Activated CD8-positive, alpha-beta memory T cell treated with anti-CD3 and anti-CD28 coated beads for 24 hours (primary cell): ENCODE results near the gene TINAG.

Experiments
- DNase-seq: peaks from one replicate; pipeline ENCODE4 v3.0.0-alpha.2; 2020

TINAG gene, protein sequence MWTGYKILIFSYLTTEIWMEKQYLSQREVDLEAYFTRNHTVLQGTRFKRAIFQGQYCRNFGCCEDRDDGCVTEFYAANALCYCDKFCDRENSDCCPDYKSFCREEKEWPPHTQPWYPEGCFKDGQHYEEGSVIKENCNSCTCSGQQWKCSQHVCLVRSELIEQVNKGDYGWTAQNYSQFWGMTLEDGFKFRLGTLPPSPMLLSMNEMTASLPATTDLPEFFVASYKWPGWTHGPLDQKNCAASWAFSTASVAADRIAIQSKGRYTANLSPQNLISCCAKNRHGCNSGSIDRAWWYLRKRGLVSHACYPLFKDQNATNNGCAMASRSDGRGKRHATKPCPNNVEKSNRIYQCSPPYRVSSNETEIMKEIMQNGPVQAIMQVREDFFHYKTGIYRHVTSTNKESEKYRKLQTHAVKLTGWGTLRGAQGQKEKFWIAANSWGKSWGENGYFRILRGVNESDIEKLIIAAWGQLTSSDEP

GRCh38 chr6:54308289-54308985, at the start of gene TINAG:
Gene TINAG, plus strand, starts transcription at chr6:54308441. Its CDS starts 110 bp downstream, at chr6:54308551.
- no peak for DNase-seq

- no peak for DNase-seq
These were observed 48.2 kb upstream of the TINAG start for GRCh38 chr6:54260025-54260424.

DNA sequence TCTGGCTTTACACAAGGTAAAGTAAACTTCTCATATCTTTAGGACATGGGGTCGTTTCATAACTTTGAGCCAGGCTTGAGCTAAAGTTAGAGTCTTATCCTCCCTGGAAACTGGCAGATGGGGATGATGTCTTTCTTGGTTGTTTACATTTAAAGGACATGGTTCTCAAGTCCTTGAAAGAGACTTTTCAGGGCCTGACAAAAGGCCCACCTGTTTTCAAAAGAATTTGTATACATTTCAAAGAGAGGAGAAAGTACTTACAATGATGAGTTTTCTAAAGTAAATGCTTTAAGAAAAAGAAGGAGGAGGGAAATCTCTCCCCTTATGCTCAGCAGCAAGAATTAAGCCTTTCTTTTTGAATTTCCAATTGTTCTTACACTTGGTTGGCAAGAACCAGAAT, 45.7 kb upstream of the TINAG start:
- DNase-seq: no peak

- no peak for DNase-seq
These were observed 45.3 kb upstream of the TINAG start for GRCh38 chr6:54262971-54263370.

- no peak for DNase-seq
These were observed 43.5 kb upstream of the TINAG start for GRCh38 chr6:54264581-54265272.

DNA sequence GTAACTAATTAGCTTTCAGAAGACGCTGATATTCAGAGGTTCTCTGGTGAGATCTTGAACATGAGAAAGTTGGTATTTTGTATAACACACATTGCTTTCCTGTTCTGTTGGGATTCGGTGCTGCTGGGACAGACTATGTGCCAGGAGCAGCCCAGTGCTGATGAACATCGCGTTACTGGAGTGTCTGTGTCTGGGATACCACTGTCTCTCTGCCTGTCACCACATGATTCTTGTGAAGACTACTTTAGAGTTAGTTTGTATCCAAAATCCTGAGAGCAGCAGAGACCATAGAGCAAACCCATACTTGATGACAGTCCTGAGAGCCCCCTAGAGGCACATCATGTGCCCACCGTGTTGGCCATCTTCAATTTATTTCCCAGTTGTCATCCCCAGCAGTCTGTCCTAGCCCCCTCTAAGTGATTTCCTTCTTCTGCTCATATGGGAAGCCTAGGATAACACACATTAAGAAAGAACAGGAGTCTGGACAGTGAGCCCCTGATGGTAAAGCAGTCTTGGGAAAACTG, 41.8 kb upstream of the TINAG start:
- no peak for DNase-seq

DNA sequence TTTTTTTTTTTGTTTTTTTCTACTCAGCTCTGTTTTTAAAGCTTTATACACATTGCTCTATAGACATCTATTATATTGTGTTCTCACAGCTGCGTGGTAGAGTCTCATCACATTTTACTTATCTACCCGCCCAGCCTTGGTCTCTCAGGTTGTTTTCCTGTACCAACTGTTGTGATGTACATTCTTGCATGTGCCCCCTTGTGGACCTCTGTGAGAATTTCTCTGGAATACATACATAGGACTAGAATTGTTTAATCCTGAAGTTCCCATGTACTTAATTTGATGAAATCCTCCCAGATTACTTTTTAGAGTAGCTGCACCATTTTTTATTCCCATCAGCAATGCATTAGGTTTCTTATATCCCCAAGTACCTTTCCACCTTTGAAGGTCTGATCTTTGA, 40.4 kb upstream of the TINAG start:
- DNase-seq: no peak

- no peak for DNase-seq
These were observed 34.9 kb upstream of the TINAG start for GRCh38 chr6:54273214-54273820.

DNA sequence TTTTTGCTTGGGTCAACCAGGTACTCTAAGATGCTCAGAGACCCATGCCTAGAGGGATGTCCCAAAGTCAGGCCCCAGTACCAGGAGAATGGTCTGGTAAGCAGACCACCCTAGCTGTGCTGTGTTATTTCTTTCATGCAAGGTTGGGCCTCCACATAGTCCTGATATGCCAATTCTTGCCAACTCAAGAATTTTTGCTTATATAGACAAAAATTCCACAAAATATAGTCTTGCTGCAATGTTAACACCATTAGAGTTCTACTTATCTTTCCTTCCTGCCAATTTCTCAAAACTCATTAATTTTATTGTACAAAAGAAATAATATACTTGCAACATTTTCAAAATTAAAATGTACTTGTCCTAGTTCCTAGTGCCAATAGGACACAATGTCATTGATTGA, 33.9 kb upstream of the TINAG start:
- no peak for DNase-seq

DNA sequence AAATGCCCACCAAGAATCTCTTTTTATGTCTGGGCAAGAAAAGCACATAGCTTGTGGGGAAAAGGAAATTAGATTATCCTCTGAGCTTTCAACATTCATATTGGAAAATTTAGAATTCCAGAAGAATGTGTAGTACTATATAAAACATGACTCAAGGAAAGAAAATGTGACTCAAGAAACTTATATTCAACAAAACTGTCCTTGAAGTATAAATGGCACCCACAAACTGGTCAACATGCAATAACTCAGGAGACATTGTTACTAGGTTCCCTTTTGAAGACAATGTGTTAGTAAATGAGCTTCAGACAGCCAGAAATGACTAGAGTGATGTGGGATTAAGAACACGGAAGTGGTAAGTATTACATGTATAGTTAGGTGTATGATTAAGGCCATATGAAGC, 26.1 kb upstream of the TINAG start:
- DNase-seq: no peak

DNA sequence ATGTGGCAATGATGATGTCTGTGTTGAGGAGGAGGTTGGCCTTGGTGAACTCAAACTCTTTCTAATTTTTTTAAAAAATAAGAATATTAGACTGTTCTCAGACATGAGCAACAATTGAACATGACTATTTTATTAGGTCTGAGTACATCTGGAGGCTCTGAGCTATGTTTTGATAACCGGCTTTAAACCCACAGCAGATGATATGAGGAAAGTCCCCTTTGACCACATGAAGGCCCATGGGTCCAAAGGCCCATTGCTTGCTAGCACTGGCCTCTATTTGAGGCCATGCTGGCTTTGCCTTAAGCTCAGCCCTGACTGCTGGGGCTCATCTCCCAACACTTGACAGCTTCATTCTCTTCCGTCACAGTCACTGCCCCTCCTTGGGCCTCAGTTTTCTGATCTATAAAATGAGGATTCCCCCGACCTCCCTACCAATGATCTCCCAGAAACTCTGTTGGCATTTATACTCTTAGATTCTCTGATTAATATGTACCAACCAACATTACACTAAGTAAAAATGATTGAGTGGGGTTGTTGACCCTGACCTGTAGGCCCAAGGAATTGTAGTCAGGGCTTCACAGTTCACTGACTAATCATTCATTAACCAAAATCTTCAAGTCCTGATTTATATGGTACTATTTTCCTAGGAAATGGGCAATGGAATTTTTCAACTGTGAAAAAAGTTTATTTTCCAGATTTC, 23.9 kb upstream of the TINAG start:
- no peak for DNase-seq

DNA sequence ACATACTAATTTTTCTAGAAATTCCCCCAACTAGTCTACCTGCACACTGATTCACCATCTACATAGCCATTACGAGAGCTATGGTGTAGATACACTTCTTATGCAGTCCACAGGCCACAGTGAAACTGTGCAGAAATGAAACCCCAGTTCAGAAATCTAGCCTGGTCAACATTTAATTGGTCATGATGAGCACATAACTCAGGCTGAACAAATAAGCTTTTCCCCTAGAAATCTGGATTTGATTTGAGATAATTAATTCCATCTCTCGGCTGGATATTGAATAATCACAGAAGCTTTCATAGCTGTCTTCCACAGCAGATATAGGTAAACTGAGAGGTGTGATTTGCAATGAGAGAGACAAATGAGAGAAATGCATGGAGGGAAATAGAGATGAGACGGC, 22.6 kb upstream of the TINAG start:
- DNase-seq: no peak

- DNase-seq: no peak
These were observed 22.1 kb upstream of the TINAG start for GRCh38 chr6:54286141-54286540.

GRCh38 chr6:54288474-54288873, 19.8 kb upstream of the TINAG start:
- DNase-seq: no peak

DNA sequence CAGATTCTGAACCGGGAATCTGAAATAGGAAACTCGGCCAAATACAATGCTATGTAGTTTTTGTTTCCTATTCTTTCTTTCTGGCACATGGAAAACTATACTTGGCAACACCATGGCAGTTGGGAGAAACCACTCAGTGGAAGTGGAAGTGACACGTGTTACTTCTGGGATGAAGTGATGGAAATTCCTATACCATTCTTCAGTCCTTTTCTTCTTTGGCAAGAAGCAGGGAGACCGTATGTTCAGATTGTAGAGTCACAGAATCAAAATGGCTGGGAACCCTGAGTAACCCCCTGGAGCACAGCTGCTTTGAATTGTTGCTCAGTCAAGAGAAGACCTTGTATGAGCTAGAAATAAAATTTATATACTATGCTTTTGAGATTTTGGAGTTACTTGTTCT, 18.8 kb upstream of the TINAG start:
- no peak for DNase-seq

GRCh38 chr6:54291146-54291545, 17.1 kb upstream of the TINAG start:
- no peak for DNase-seq

DNA sequence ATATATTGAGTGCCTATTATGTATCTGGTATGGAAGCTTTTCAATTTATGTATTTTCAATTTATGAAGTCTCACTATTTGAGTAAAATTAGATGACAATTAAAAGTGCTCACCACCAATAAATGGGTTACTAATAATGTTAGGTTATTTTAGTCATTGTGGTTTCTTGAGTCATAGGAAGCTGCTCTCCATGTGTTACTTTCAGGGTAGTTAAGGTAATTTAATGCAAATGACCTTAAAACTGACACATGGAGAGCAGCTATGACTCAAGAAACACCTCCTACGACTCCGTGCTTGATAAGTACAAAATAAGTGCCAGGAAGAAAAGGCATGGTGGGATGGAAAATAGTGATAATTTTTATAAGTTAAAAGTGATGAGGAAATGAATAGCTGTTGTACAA, 16.5 kb upstream of the TINAG start:
- DNase-seq: no peak

DNA sequence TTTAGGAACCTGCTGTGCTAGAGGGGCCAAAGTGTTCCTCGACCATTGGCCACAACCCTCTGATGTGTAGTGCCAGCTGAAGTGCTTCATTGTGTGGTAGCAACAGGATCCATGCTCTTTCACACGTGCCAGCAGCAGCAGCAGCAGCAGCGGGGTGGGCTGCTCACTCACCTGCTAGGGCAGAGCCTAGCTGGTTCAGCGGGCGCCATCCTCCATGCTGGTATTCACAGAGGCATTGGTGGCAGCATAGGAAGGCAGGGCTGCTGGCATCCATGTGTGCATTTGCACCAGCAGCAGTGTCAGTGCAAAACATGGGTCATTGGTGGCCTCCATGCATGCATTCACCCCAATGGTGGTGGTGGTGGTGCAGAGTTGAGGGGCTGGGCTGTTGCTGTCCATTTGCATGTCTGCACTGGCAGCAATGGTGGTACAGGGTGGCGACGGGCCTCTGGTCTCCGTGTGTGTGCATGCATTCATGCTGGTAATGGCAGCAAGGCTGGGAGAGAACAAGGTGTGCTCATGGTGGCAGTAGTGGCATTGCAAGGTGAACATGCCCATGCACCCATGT, 13.2 kb upstream of the TINAG start:
- no peak for DNase-seq

GRCh38 chr6:54299542-54300269, 8.5 kb upstream of the TINAG start:
- no peak for DNase-seq

DNA sequence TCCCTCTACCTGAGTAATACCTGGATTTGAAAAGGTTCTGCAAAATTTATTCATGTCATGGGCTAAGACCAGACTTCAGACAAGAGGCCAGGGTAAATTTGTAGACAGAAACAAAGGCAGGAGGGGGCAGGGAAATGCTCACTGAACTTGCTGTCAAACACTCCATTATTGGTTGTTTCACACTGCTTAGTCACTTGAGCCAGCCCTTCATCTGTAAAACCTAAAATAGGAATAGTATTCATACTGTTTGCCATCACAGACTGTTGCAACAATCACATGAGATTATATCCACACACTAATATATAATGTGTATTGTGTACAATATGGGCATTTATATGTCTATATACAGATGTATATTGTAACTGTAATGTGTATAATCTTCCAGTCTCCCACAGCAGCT, 6.5 kb upstream of the TINAG start:
- DNase-seq: no peak

- no peak for DNase-seq
These were observed 766 bp upstream of the TINAG start for GRCh38 chr6:54307439-54307910.
